ENCODE results near the gene SUCLG2. TPM values are rescaled to one million over a fixed set of nuclear protein-coding genes. Genes with fewer than 3 reads are reported as not detected.

The SUCLG2 gene
- polyA plus RNA-seq, 3 donors, result 73.4 to 101 (median 79.6) TPM

GRCh38 chr3:67518236-67518635 is 136.2 kb downstream of the SUCLG2 start:
- DNase-seq (ENCODE audit: low read depth in 3 of 3, low spot score in 2 of 3), result no peak

GRCh38 chr3:67517781-67518180 is 136.6 kb downstream of the SUCLG2 start:
- DNase-seq (ENCODE audit: low read depth in 3 of 3, low spot score in 2 of 3), result no peak

GRCh38 chr3:67516496-67516895 is 137.9 kb downstream of the SUCLG2 start:
- no peak for DNase-seq (ENCODE audit: low read depth in 3 of 3, low spot score in 2 of 3)

- no peak for DNase-seq (ENCODE audit: low read depth in 3 of 3, low spot score in 2 of 3)
Measured at GRCh38 chr3:67515778-67516177, 138.6 kb downstream of the SUCLG2 start.

- no peak for DNase-seq (ENCODE audit: low read depth in 3 of 3, low spot score in 2 of 3)
Measured at GRCh38 chr3:67509471-67510075, 144.8 kb downstream of the SUCLG2 start.

GRCh38 chr3:67507584-67507983 is 146.8 kb downstream of the SUCLG2 start:
- DNase-seq (ENCODE audit: low read depth in 3 of 3, low spot score in 2 of 3), result no peak

GRCh38 chr3:67500709-67501108 is 153.7 kb downstream of the SUCLG2 start:
- no peak for DNase-seq (ENCODE audit: low read depth in 3 of 3, low spot score in 2 of 3)

GRCh38 chr3:67497746-67498145 is 156.7 kb downstream of the SUCLG2 start:
- DNase-seq (ENCODE audit: low read depth in 3 of 3, low spot score in 2 of 3), result no peak

GRCh38 chr3:67495751-67496150 is 158.7 kb downstream of the SUCLG2 start:
- DNase-seq (ENCODE audit: low read depth in 3 of 3, low spot score in 2 of 3), result no peak

GRCh38 chr3:67493808-67494207 is 160.6 kb downstream of the SUCLG2 start:
- no peak for DNase-seq (ENCODE audit: low read depth in 3 of 3, low spot score in 2 of 3)

- DNase-seq (ENCODE audit: low read depth in 3 of 3, low spot score in 2 of 3), result no peak
Measured at GRCh38 chr3:67490658-67491057, 163.8 kb downstream of the SUCLG2 start.

GRCh38 chr3:67489816-67490215 is 164.6 kb downstream of the SUCLG2 start:
- no peak for DNase-seq (ENCODE audit: low read depth in 3 of 3, low spot score in 2 of 3)

- no peak for DNase-seq (ENCODE audit: low read depth in 3 of 3, low spot score in 2 of 3)
Measured at GRCh38 chr3:67487564-67488114, 166.8 kb downstream of the SUCLG2 start.

GRCh38 chr3:67486883-67487282 is 167.5 kb downstream of the SUCLG2 start:
- no peak for DNase-seq (ENCODE audit: low read depth in 3 of 3, low spot score in 2 of 3)

GRCh38 chr3:67484085-67484484 is 170.3 kb downstream of the SUCLG2 start:
- no peak for DNase-seq (ENCODE audit: low read depth in 3 of 3, low spot score in 2 of 3)

- DNase-seq (ENCODE audit: low read depth in 3 of 3, low spot score in 2 of 3), result no peak
Measured at GRCh38 chr3:67481126-67481525, 173.3 kb downstream of the SUCLG2 start.

GRCh38 chr3:67478423-67478822 is 176.0 kb downstream of the SUCLG2 start:
- no peak for DNase-seq (ENCODE audit: low read depth in 3 of 3, low spot score in 2 of 3)

- no peak for DNase-seq (ENCODE audit: low read depth in 3 of 3, low spot score in 2 of 3)
Measured at GRCh38 chr3:67474311-67474710, 180.1 kb downstream of the SUCLG2 start.

- DNase-seq (ENCODE audit: low read depth in 3 of 3, low spot score in 2 of 3), result no peak
Measured at GRCh38 chr3:67472674-67473201, 181.7 kb downstream of the SUCLG2 start.

- no peak for DNase-seq (ENCODE audit: low read depth in 3 of 3, low spot score in 2 of 3)
Measured at GRCh38 chr3:67470207-67470606, 184.2 kb downstream of the SUCLG2 start.

- no peak for DNase-seq (ENCODE audit: low read depth in 3 of 3, low spot score in 2 of 3)
Measured at GRCh38 chr3:67468511-67468910, 185.9 kb downstream of the SUCLG2 start.

- no peak for DNase-seq (ENCODE audit: low read depth in 3 of 3, low spot score in 2 of 3)
Measured at GRCh38 chr3:67463656-67464055, 190.8 kb downstream of the SUCLG2 start.

- no peak for DNase-seq (ENCODE audit: low read depth in 3 of 3, low spot score in 2 of 3)
Measured at GRCh38 chr3:67462187-67462586, 192.2 kb downstream of the SUCLG2 start.

Data from right renal cortex interstitium (tissue), 3 donors.